GM21367 (cell line): ENCODE data around the gene SYTL1.

Experiments
- ATAC-seq: cut with Tn5 transposase; IDR thresholded peaks from one replicate; pipeline ENCODE4 v1.9.1; 2021; ENCODE audit not compliant: unreplicated experiment

SYTL1 gene

DNA sequence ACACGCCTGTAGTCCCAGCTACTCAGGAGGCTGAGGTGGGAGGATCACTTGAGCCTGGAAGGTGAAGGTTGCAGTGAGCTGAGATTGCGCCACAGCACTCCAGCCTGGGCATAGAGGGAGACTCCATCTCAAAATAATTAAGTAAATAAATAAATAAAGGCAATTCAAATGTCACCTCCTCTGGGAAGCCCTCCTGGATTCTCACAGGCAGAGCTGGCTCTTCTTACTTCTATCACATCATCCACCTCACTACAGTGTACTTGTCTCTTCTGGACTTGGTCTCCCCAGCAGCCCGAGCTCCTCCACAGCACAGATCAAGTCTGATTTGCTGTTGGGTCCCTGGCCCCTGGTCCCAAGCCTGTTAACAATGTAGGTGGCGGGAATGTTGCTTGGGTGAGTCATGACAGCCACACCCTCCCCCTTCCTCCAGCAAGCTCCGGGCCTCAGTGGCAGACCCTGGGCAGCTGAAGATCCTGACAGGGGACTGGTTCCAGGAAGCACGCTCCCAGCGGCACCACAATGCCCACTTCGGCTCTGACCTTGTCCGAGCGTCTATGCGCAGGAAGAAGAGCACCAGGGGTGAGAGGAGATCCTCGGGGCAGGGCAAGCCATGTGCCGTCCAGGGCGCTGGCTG, 5.3 kb downstream of the SYTL1 start:
- no peak for ATAC-seq

DNA sequence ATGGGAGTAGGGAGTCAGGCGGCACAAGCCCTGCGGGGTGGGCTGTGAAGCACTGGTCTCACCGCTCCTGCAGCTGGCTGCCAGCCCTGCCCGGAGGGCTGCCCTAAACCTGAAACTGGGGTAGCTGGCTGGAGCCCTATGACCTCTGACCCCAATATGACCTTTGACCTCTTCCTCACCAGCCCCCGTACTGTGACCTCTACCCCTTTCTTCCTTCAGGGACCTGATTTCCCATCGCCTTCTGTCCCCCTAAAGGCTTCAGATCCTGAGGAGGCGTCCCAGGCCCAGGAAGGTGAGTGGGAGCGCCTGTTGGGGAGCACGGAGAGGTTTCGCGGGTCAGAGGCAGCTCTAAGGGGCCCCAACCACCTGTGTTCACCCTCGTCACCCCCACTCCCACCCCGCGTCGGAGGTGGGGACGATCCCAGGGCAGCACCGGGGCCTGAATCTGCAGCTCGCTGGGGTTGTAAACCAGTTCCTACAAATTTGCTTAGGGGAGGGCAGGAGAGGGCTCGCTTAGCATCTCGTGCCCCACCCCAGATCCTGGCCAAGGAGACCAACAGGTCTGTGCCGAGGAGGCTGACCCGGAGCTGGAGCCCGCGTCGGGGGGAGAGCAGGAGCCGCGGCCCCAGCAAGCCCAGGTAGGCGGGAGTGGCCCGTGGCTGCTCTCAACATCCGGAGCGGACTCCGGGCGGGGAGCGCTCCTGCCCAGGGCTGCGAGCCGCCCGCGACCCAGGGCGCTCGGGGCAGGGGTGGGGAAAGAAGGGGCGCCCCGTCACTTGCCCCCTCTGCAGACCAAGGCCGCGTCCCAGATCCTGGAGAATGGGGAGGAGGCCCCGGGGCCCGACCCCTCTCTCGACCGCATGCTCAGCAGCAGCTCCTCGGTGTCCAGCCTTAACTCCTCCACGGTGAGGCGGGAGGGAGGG, 7.3 kb downstream of the SYTL1 start:
- no peak for ATAC-seq

DNA sequence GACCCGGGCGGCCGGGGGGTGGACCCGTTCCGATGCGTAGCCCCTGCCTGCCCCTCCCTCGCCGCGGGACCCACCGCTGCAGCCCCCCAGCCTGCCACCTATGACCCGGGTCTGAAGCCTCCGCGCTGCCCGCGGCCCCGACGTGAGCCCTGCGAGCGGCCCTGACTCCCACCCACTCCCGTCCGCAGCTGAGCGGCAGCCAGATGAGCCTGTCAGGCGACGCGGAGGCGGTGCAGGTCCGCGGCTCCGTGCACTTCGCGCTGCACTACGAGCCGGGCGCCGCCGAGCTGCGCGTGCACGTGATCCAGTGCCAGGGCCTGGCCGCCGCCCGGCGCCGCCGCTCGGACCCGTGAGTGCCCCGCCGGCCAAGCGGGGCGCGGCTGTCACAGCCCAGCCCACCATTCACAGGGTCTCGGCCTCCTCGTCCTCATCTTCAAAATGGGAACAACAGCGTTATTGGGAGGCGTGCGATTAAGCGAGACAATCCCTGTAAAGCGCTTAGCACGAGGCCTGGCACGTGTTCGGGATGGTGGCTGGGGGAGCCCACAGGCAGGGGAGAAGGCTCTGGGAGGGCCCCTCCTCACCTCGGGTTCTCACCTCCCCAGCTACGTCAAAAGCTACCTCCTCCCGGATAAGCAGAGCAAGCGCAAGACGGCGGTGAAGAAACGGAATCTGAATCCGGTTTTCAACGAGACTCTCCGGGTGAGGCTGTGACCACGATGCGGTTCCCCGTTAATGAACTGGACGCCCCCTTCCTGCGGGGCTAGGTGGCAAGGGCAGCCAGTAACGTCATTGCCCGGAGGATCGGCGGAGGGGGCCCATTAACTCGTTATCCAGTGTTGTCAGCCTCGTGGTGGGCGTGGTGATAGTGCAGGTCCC, 8.2 kb downstream of the SYTL1 start:
- no peak for ATAC-seq

DNA sequence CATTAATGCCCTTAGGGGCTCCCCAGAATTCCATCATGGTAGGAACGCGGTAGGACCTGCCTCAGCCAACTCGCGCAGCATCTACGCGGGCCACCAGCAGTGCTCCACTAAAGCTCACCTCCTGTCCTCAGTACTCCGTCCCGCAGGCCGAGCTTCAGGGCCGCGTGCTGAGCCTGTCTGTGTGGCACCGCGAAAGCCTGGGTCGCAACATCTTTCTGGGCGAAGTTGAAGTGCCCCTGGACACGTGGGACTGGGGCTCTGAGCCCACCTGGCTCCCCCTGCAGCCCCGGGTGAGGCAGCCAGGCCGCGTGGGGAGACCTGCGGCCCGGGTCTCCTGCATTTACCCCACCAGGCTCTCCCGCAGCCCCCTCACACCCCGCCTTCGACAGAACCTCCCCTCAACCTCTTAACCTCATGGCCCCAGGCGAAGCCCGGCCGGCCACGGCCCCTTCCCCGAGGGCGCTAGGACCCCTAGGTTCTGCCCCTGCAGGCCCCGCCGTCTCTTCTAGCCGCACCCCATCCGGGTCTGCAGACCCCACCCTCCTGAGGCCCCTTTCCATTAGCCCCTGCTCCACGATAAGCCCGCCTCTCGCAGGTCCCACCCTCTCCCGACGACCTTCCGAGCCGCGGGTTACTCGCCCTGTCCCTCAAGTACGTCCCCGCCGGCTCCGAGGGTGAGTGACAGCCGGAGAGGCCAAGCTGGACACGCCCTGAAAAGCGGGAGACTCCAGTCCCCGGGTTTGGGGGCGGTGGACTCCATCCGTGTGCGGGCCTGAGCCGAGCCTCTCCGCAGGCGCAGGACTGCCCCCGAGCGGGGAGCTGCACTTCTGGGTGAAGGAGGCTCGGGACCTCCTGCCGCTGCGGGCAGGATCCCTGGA, 9.1 kb downstream of the SYTL1 start:
- ATAC-seq = no peak

DNA sequence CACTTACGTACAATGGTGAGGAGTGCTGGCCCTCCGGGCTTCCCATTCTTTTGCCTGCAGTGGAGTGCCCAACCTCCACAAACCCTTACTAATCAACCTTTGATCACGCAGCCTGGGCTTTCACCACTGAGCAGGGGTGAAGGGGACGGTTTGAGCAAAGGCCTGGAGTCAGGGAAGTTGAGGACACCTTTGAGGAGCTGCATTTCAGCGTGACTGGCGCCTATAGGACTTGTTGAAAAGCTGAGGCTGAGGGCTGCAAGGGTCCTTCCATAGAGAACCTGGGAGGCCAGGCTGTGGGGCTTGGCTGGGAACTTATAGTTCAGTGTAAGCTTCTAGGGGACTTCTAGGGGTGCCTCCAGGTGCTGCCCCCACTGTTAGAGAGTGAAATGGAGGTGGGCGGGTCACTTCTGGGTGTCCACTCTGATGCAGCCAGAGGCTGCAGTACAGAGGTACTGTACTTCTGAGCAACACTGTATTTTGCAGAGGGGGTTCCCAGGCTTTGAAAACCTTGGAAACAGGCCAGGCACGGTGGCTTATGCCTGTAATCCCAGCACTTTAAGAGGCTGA, 9.8 kb downstream of the SYTL1 start:
- ATAC-seq = no peak

DNA sequence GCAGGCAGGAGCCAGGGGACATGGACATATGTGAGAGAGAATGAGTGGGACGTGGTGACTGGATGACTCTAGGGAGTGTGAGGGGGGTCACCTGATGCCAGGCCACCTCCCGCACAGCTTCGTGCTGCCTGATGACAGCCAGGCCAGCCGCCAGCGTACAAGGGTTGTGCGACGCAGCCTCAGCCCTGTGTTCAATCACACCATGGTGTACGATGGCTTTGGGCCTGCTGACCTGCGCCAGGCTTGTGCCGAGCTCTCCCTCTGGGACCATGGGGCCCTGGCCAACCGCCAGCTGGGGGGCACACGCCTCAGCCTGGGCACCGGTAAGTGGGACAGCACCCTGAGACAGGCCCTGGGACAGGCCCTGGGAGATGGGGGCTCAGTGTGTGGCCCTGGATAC, 11.3 kb downstream of the SYTL1 start:
- no peak for ATAC-seq

DNA sequence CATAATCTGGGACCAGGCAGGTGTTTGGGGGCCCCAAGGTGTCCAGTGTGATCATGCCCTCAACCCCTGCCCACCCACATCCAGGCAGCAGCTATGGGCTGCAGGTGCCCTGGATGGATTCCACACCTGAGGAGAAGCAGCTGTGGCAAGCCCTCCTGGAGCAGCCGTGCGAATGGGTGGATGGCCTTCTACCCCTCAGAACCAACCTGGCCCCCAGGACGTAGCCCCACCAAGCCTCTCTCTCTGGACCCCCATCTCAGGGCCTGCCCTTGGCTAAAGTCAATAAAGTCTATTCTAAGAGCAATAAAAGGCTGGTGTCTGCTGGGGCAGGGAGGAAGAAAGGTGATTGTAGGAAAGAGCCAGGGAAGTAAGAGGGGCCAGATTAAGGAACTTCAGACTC, 11.8 kb downstream of the SYTL1 start:
- no peak for ATAC-seq

DNA sequence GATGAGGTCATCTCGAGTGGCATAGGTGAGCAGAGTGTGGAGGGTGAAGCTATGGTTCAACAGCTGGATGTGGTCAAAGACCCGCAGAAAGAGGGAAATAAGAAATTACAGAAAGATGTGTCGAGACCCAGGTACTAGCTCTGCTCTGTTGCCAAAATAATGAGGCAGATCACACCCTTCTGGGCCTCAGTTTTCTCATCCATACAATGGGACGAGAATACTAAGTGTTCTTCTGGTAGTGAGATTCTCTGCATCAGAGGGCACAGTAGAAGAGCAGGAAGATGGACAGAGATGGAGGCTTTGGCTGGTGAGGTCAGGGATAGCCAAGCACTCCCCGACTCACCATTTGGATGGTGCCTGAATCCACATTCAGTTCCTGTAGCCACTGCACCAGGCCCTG, 13.9 kb downstream of the SYTL1 start:
- no peak for ATAC-seq

DNA sequence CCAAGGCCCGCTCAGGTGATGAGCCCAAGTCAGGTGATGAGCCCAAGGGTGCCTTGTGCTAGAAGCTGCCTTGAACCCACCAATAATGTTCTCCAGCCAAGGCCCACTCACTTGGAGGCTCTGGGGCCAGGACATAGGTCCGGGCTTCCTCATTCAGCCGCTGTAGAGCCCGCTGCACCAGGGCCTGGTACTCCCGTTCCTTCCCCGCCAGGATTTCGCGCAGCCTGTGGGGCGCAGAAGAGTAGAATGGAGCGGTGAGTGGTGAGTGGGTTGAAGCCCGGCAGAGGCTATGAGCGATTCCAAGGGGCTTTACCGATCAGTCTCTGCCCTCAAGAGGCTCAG, 14.4 kb downstream of the SYTL1 start:
- no peak for ATAC-seq

DNA sequence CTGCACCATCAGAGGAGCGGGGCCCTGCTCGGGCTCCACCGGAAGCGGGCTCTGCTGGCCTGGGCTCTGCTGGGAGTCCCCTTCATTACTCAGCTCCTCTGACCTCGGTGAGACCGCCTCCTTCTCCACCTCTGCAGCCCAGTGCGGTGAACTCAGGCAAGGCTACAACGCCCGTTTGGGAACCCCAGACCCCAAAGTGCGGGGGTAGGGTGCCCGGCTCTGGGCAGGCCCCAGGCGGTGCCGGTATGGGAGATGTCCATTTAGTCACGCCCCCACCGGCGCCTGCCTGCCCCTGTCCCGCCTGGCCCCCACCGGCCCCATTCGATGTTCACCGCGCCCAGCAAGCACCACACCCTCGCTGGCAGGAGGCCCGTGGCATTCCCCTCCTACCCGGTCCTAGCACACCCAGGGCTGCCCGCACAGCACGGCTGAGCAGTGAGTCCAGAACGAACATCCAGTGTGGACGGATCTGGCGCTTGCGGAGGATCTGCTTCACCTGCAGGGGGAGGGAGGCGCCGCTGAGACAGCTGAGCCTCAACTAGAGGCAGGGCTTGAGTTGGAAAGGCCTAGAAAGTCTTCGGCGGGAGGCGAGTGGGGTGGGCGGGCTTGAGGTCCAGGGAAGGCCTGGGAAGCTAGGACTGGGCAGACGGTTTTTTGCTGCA, 14.9 kb downstream of the SYTL1 start:
- ATAC-seq = no peak

DNA sequence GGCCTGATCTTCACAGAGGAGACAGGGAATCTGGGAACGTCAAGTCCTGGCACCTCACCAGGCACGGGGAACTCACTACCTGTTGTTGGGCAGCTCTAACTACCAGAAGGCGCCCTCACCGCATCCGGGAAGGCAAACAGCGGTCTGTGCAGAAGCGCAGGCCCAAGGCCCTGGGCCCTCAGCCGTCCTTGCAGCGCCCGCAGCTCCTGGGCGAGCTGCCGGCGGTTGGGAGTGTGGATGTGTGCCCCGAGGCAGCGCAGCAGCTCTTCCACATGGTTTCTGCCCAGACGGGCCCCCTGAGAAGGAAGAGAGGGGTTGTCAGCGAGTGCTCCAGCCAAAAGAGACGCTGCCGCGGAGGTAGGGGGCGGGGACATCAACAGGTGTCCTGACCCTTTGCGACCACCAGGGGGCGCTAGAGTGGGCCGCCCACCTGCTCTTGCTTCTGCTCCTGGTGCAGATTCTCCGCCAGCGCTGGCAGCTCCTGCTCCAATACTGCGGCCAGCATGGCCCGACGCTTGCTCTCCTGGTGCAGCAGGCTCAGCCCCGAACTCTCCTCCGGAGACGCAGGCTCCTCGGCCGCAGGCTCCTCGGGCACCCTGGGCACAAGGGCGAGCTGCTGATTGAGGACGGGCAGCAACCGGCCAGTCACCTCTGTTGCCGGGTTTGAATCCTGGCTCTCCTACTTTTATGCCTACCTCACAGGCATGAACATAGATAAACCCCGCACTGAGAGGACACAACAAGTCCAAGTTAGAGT, 15.6 kb downstream of the SYTL1 start:
- no peak for ATAC-seq

DNA sequence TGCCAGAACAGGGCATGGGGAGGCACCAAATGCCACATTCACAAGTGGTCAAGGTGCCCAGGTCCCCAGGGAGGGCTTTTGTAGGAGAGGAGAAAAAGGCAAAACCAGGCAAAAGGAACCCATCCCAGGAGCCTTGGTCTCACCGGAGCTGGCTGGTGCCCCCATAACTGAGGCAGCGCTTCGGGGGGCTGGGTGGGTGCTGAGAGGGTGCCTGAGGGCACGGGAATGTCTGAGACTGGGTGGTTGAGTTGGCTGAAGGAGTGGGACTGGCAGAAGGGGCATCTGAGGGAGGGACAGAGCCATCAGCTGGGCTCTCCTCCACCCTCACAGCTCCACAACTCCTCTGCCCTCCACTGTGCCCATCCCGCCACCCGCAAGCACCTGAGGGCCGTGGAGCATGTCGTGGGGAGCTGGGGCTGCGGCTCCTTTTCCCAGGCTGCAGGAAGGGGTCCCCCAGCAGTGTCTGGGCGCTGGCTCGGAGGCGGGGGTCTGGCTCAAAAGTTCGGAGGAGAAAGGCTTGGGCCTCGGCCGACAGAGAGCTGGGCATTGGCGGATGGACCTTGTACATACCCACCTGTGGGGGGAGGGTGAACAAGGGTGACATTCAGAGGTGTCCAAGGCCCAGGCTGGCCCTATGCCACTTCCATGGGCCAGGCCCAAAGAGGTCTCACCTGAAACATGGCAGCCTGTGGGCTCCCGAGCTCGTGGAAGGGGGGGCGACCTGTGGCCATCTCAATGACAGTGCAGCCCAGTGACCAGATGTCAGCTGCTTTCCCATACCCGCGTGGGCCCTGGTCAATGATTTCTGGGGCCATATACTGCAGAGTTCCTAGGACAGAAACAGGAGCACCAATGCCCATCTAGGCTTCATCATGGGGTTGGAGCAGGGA, 16.5 kb downstream of the SYTL1 start:
- ATAC-seq = no peak

DNA sequence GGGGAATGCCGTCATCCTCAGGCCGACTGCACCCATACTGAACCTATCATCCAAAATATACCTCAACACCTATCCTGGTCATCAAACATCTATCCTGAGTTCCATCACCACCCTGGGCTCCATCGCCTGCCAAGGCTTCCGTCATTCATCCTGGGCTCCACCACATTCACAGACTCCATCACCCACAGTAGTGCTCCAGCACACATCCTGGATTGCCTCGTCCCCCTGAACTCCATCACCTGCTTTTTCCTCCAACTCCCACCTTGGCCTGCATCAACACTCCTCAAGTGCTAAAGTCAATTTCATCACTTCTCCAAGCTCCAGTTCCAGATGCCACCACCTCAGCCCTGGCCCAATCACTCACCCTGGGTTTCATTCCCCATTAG, 17.1 kb downstream of the SYTL1 start:
- no peak for ATAC-seq

DNA sequence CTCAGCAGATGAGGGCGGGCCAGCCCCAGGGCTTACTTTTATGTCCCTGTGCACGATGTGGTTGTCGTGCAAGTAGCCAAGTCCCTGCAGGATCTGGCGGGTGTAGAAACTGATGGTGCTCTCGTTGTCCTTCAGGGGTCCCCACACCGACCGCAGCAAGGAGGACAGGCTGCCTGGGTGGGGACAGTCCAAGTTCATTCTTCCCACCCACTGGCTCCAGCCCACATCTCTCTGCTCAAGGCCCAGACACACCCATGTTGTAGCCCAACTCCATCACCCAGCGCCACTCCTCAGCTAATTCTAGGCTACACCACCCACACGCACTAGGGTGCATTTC, 18.0 kb downstream of the SYTL1 start:
- no peak for ATAC-seq

DNA sequence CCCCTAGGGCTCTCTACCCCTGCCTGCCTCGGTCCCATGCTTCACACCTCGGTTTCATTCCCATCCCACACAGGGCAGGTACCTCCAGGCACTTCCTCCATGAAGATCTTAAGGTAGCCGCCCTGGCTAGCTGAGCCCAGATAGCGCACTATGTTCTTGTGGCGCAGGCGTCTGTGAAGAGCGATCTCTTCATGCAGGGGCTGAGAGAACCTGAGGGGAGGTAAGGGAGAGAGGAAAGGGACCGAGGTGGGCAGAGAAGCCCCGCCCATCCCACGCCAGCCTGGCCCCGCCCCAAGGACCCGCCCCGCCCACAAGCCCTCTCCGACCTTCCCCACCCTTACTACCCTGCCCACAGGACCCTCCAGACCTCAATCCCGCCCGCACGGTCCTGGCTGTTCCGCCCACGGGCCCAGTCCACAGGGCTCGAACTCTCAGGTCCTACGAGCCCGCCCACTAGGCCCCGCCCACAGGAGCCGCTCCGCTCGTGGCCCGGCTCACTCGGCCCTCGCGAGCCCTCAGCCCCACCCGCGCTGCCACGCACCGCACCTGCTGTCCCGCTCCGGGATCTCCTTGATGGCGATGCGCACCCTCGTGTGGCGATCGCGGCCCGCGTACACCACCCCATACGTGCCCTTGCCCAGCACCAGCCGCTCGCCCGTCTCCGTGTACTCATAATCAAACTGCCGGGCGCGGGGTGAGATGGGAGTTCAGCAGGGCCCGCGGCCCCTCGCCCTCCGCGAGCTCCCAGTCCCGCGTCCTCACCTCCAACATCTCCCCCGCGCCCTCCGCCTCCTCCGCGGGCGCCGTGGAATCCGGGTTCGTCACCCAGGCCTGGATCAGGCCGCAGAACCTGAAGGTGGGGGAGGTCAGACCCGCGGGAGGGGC, 18.6 kb downstream of the SYTL1 start:
- no peak for ATAC-seq

DNA sequence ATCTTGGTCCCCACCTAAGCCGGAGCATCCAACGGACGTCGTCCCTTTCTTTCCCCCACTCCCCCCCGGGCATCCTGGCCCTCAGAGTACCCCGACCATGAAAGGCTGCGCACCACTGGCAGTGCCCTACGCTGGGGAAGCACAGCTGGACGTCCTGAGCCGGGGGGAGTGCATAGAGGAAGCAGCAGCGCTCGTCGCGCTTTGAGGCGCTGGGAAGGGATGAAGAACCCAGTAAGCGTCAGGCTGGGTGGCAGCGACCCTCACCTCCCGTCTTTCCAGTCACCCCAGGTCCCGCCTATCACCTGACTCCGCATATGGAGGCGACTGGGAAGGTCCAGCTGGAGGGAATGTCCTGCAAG, 19.2 kb downstream of the SYTL1 start:
- ATAC-seq = no peak

DNA sequence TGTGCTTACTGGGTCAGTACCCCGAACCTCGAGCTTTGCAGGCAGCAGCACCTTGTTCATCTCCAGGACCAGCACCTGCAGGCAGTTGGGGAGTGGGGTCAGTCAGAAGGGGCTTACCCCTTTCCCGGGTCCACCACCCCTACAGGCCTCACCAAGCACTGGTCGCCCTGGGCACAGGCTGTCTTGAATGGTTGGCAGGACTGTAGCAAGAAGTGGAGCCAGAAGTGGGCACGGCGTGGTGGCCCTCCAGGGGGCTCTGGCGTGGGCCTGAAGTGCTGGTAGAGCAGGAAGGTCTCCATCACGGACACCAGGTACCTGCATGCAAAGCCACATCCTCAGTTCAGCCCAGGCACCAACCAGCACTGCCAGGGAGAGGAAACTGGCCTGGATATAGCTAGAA, 19.7 kb downstream of the SYTL1 start:
- ATAC-seq = no peak
